Gastrocnemius medialis (tissue), 4 donors: Measurements from ENCODE around the gene PICK1. TPM values are rescaled to one million over a fixed set of nuclear protein-coding genes. Genes with fewer than 3 reads are reported as not detected.

Source experiments
- ATAC-seq, 2 donors: fragments of 150-250 bp; one replicate each; pipeline ENCODE4 v1.9.1; 2016
- DNase-seq, 2 donors: peaks; one replicate each; pipeline ENCODE4 v3.0.0-alpha.2; 2019
- H3K27ac ChIP-seq, 4 donors: fragments of 200-600 bp; sonication (generic); 1 replicate in 1 of 4; 2 replicates in 3 of 4; pipeline ENCODE4 v1.5.1; 2016 to 2018; ENCODE audit warnings: mild to moderate bottlenecking in 2 of 4, moderate library complexity in 1 of 4
- H3K27me3 ChIP-seq, 3 donors: fragments of 200-600 bp; sonication (generic) in 2 of 3; 1 replicate in 1 of 3; 2 replicates in 2 of 3; pipeline versions ENCODE4 v1.5.1 to v1.6.0; 2016 to 2019; ENCODE audit warnings: mild to moderate bottlenecking in 1 of 3, moderate library complexity in 1 of 3
- H3K36me3 ChIP-seq, 2 donors: fragments of 200-600 bp; sonication (generic) in 1 of 2; one replicate each; pipeline ENCODE4 v1.5.1; 2017 to 2018
- H3K4me1 ChIP-seq, 2 donors: fragments of 200-600 bp; sonication (generic) in 1 of 2; one replicate each; pipeline ENCODE4 v1.5.1; 2016 to 2017; ENCODE audit warnings: mild to moderate bottlenecking in 2 of 2
- H3K4me3 ChIP-seq, 4 donors: fragments of 200-600 bp; sonication (generic) in 3 of 4; 1 replicate in 1 of 4; 2 replicates in 3 of 4; pipeline ENCODE4 v1.5.1; 2016 to 2019; ENCODE audit warnings: mild to moderate bottlenecking in 2 of 4
- H3K9me3 ChIP-seq, 3 donors: fragments of 200-600 bp; sonication (generic) in 2 of 3; 1 replicate in 1 of 3; 2 replicates in 2 of 3; pipeline ENCODE4 v1.5.1; 2016 to 2019
- POLR2A ChIP-seq, 2 donors: fragments of 450-650 bp; IDR thresholded peaks; one replicate each; pipeline ENCODE4 v1.6.1; 2017; ENCODE audit warnings: antibody characterized with exemption in 2 of 2, mild to moderate bottlenecking in 2 of 2, moderate library complexity in 2 of 2
- in situ Hi-C, 4 donors: fragments of 200-750 bp; cut with MboI; loops; one replicate each; pipeline versions ENCODE4 v1.15.0 to v1.8.0; 2017; ENCODE audit warnings: low sequenced_read_pairs in 4 of 4
- intact Hi-C: fragments of 100-400 bp; cut with DNase I; formaldehyde crosslinking; loops from one replicate; pipeline ENCODE4 v1.15.1; 2023; ENCODE audit warnings: low total_unique reads
- total RNA-seq, 4 donors: library from RNA; depleted of rRNA; stranded (reverse); fragments of >200 nt; gene quantifications; one replicate each; pipeline versions ENCODE4 v1.1.0 to v1.2.3, GENCODE V29; 2016
- TF ChIP-seq, protein P1 (sequence below), 5 experiments: fragments of 450-650 bp in 3 of 5; fragments of 200-600 bp in 2 of 5; sonication (generic) in 2 of 5; IDR thresholded peaks in 4 of 5; conservative IDR thresholded peaks in 1 of 5; 1 replicate in 4 of 5; 2 replicates in 1 of 5; pipeline ENCODE4 v1.5.1; 2016 to 2019; ENCODE audit warnings: antibody characterized with exemption in 5 of 5, mild to moderate bottlenecking in 3 of 5, moderate library complexity in 3 of 5

PICK1 gene
- total RNA-seq, 4 donors from 2014 or later: 36.4 to 63.8 (median 50.1) TPM

DNA sequence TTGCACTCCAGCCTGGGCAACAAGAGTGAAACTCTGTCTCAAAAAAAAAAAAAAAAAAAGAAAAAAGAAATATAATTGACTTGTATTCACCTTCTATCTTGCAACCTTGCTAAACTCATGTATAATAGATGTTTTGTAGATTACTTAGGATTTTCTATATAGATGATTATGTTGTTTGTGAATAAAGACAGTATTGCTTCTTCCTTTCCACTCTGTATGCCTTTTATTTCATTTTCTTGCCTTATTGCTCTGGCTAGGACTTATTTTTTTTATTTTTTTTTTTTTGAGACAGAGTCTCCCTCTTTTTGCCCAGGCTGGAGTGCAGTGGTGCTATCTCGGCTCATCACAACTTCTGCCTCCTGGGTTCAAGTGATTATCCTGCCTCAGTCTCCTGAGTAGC lies 43.1 kb upstream of the PICK1 start:
- TF ChIP-seq, protein P1, sequence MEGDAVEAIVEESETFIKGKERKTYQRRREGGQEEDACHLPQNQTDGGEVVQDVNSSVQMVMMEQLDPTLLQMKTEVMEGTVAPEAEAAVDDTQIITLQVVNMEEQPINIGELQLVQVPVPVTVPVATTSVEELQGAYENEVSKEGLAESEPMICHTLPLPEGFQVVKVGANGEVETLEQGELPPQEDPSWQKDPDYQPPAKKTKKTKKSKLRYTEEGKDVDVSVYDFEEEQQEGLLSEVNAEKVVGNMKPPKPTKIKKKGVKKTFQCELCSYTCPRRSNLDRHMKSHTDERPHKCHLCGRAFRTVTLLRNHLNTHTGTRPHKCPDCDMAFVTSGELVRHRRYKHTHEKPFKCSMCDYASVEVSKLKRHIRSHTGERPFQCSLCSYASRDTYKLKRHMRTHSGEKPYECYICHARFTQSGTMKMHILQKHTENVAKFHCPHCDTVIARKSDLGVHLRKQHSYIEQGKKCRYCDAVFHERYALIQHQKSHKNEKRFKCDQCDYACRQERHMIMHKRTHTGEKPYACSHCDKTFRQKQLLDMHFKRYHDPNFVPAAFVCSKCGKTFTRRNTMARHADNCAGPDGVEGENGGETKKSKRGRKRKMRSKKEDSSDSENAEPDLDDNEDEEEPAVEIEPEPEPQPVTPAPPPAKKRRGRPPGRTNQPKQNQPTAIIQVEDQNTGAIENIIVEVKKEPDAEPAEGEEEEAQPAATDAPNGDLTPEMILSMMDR (IDR thresholded peaks at IDR 0.05 in 4 of 5, conservative IDR thresholded peaks at IDR 0.05 in 1 of 5): no peak
- no peak for TF ChIP-seq POLR2A (IDR thresholded peaks at IDR 0.05)
- no peak overlapping the region for H3K4me3 ChIP-seq
- intact Hi-C loops: no loop called here
- peaks cover 6 to 14% of the 10 kb centered on the region in 2 donors for H3K4me1 ChIP-seq
- H3K9me3 ChIP-seq: no peaks in the 10 kb centered on the region
- ATAC-seq: no peak
- H3K27me3 ChIP-seq: no peaks in the 10 kb centered on the region
- H3K36me3 ChIP-seq: no peaks in the 10 kb centered on the region
- H3K27ac ChIP-seq: no peak overlapping the region
- no peak for DNase-seq
- in situ Hi-C loops: no loop called here

DNA sequence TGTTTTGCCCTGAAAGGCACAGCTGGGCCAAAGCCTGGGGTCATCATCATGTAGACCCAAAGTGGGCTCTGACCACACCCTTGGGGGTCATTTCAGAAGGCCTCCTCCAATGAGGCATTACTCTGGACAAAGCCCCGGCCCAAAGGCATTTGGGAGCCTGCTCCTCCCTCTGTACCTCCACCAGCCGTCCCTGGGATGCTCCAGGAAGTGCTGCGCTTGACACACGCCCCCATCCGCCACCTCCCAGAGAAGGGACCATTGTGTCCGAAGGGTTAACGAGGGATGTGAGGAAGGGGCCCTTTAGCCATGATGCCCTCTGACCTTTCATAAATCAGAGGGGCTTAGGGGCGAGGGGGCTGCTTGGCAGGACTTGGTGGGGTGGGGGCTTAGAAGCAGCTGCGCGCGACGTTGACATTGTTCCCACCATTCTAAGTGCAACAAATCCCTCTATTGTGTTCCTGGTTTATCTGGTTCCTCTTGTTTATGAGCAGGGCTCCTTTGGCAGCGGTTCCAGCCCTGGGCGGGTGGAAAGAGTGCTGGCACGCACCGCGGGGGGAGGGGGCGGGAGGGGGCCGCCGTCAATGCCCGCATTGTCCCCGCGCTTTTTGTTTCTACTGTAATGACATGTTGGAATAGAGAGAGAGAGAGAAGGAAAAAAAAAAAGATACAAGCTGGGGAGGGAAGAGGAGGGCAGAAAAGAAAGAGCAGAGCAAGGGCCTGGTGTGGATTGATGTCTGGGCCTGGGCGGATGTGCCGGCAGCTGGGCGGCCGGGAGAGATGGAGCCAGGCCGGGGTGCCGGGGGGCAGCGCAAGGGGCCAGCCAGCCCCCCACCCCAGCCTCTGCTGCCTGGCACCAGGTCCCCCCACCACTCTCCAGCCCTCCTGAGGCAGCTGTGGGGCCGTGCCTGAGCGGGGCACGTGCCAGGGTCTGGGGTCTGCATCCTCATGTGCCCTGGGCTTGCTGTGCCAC lies 40.7 kb upstream of the PICK1 start:
- H3K4me1 ChIP-seq: peaks cover 6 to 14% of the 10 kb centered on the region in 2 donors

DNA sequence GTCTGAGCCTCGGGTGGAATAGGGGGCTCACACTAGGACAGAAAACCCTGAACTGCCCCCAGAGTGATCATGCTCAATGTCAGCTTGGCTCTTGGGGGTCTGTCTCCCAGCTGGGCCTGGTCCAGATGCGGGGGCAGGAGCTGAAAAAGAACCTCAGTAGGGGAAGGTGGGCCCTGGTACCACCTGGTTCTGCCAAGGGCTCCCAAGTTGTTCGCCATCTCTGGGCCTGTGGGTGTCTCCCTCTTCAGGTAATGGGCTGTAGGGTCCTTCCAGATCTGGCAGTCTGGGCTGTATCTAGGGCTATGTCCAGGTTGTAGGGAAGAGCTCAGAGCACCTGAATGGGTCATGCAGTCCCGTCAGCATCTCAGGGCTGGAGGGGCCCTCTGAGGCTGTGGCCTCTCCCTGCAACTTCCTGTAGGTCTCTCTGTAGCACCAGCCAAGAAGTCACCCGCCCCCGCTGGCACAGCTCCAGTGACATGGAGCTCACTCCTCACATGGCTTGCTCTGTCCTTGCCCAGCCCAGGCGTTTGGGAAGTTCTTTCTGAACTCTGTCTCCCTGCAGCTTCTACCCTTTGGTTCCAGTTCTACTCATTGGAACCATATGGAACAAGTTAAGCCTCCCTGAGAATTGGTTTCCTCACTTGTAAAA lies 39.8 kb upstream of the PICK1 start:
- Histone ChIP-seq H3K27ac (peak overlapping the region in 1 of 4 donors; percentile 28), H3K4me3 (no peak overlapping the region), H3K9me3 (no peaks in the 10 kb centered on the region), H3K27me3 (no peaks in the 10 kb centered on the region), H3K36me3 (no peaks in the 10 kb centered on the region), H3K4me1 (peaks cover 6 to 14% of the 10 kb centered on the region in 2 donors)
- peak; percentile 74 to 78 for ATAC-seq
- intact Hi-C loops: no loop called here
- no peak for TF ChIP-seq POLR2A (IDR thresholded peaks at IDR 0.05)
- TF ChIP-seq, protein P1 (IDR thresholded peaks at IDR 0.05 in 4 of 5, conservative IDR thresholded peaks at IDR 0.05 in 1 of 5): no peak
- peak; percentile 69 to 83 for DNase-seq
- in situ Hi-C loops: no loop called here

More for the DNA sequence above, 40.7 kb upstream of the PICK1 start:
- DNase-seq (no peak), ATAC-seq (no peak)
- in situ Hi-C loops: no loop called here
- H3K27ac ChIP-seq: no peak overlapping the region
- intact Hi-C loops: no loop called here
- no peaks in the 10 kb centered on the region for H3K36me3 ChIP-seq
- H3K4me3 ChIP-seq: no peak overlapping the region
- H3K9me3 ChIP-seq: no peaks in the 10 kb centered on the region
- no peaks in the 10 kb centered on the region for H3K27me3 ChIP-seq
- no peak for TF ChIP-seq POLR2A (IDR thresholded peaks at IDR 0.05)
- TF ChIP-seq, protein P1 (IDR thresholded peaks at IDR 0.05 in 4 of 5, conservative IDR thresholded peaks at IDR 0.05 in 1 of 5): no peak

DNA sequence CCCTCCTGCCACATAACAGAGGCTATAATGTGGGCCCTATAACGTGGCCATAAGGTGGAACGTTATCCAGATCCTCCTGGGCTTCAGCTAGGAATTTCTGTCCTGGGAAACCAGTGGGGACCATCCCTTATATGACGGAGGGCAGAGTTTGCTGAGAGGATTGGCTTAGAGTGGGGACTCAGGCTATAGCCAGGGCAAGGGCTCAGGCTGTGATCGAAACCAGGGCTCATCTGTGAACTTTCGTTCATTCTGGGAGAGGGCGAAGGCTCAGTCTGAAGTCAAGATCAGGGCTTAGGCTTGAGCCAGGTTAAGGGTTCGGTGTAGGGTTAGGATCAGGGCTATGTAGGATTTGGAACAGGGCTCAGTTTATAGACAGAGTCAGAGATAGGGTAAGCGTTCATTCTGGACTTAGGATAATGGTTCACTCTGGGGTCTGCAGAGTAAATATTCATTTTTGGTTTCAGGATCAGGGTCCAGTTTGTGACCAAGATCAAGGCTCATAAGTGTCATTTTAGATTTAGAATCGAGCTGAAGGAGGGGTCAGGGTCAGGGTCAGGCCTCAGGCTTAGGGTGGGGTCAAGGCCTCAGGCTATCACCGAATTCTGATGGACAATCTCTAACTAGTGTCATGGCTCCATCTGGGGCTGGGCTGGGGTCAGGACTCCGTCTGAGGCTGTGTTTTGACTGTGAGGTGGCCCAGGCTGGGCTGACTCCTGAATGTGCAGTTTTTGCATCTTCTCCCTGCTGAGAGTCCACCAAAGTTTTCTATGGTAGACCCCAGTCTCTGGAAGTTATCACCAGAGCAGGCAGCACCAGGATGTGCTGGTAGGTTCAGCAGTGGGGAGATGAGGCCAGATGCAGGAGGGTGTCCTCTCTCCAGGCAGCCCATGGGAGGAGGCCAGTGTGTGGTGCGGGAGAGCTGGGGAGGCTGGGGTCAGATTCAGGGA lies 39.0 kb upstream of the PICK1 start:
- Histone ChIP-seq H3K4me1 (peaks cover 6 to 14% of the 10 kb centered on the region in 2 donors), H3K36me3 (no peaks in the 10 kb centered on the region), H3K27ac (peak overlapping the region in 1 of 4 donors; percentile 28), H3K27me3 (no peaks in the 10 kb centered on the region), H3K4me3 (no peak overlapping the region), H3K9me3 (no peaks in the 10 kb centered on the region)
- DNase-seq: no peak
- in situ Hi-C loops: no loop called here
- intact Hi-C loops: no loop called here
- ATAC-seq: no peak
- TF ChIP-seq, protein P1 (IDR thresholded peaks at IDR 0.05 in 4 of 5, conservative IDR thresholded peaks at IDR 0.05 in 1 of 5): no peak
- TF ChIP-seq POLR2A (IDR thresholded peaks at IDR 0.05): no peak
